ENCODE results near the gene SLC39A11. TPM values are rescaled to one million over a fixed set of nuclear protein-coding genes. Genes with fewer than 3 reads are reported as not detected.

Gene SLC39A11
- total RNA-seq, 2 experiments from 2014 or later, result 9.7 to 12.2 TPM

- peaks cover 0 to 3% of the 10 kb centered on the region in 2 experiments for H3K27me3 ChIP-seq (ENCODE audit: control insufficient read depth in 1 of 2, insufficient read depth in 2 of 2, low read length in 2 of 2)
- POLR2A ChIA-PET, result no interaction called here
- H3K36me3 Mint-ChIP-seq (ENCODE audit: low read depth), result no peaks in the 10 kb centered on the region
- H3K4me3 ChIP-seq (ENCODE audit: low read length), result no peak overlapping the region
- peaks cover 21% of the 10 kb centered on the region for H3K4me1 ChIP-seq (ENCODE audit: insufficient read depth, low read length)
- TF ChIP-seq CTCF (IDR thresholded peaks at IDR 0.05), result no peak
- DNase-seq (no peak), ATAC-seq (ENCODE audit: poor library complexity) (no peak)
- no peaks in the 10 kb centered on the region for H3K36me3 ChIP-seq (ENCODE audit: insufficient read depth, low read length)
- no peaks in the 10 kb centered on the region for H3K9me3 Mint-ChIP-seq
- H3K4me3 Mint-ChIP-seq, result no peak overlapping the region
- intact Hi-C loops (cut with DNase I, micrococcal nuclease), result no loop called here
- peaks cover 37% of the 10 kb centered on the region for H3K27me3 Mint-ChIP-seq
- CTCF ChIA-PET, result no interaction called here
- no peaks in the 10 kb centered on the region for H3K9me3 ChIP-seq (ENCODE audit: control insufficient read depth in 1 of 2, insufficient read depth in 1 of 2, low read length in 2 of 2)
- H3K27ac ChIP-seq (ENCODE audit: low read depth in 1 of 2, low read length in 2 of 2), result no peak overlapping the region
- H3K27ac Mint-ChIP-seq, result no peak overlapping the region
- H3K4me1 Mint-ChIP-seq (ENCODE audit: low read depth), result peaks cover 17% of the 10 kb centered on the region
These were observed 478.6 kb downstream of the SLC39A11 start for GRCh38 chr17:72613806-72614292.

GRCh38 chr17:72613396-72613795 is 479.1 kb downstream of the SLC39A11 start:
- no peak for ATAC-seq (ENCODE audit: poor library complexity)
- intact Hi-C loops (cut with DNase I, micrococcal nuclease), result no loop called here
- Mint-ChIP-seq H3K27me3 (peaks cover 32% of the 10 kb centered on the region), H3K4me3 (no peak overlapping the region), H3K9me3 (peaks cover 2% of the 10 kb centered on the region), H3K4me1 (ENCODE audit: low read depth) (peaks cover 13% of the 10 kb centered on the region), H3K36me3 (ENCODE audit: low read depth) (no peaks in the 10 kb centered on the region), H3K27ac (no peak overlapping the region)
- Histone ChIP-seq H3K9me3 (ENCODE audit: control insufficient read depth in 1 of 2, insufficient read depth in 1 of 2, low read length in 2 of 2) (no peaks in the 10 kb centered on the region), H3K4me1 (ENCODE audit: insufficient read depth, low read length) (peaks cover 17% of the 10 kb centered on the region), H3K27me3 (ENCODE audit: control insufficient read depth in 1 of 2, insufficient read depth in 2 of 2, low read length in 2 of 2) (peaks cover 0 to 3% of the 10 kb centered on the region in 2 experiments), H3K36me3 (ENCODE audit: insufficient read depth, low read length) (no peaks in the 10 kb centered on the region), H3K4me3 (ENCODE audit: low read length) (no peak overlapping the region), H3K27ac (ENCODE audit: low read depth in 1 of 2, low read length in 2 of 2) (no peak overlapping the region)
- CTCF ChIA-PET, result no interaction called here
- TF ChIP-seq CTCF (IDR thresholded peaks at IDR 0.05), result no peak
- DNase-seq, result no peak
- POLR2A ChIA-PET, result no interaction called here

GRCh38 chr17:72611172-72611571 is 481.3 kb downstream of the SLC39A11 start:
- H3K9me3 Mint-ChIP-seq, result peaks cover 9% of the 10 kb centered on the region
- H3K36me3 ChIP-seq (ENCODE audit: insufficient read depth, low read length), result no peaks in the 10 kb centered on the region
- no peak for DNase-seq
- peaks cover 0 to 6% of the 10 kb centered on the region in 2 experiments for H3K9me3 ChIP-seq (ENCODE audit: control insufficient read depth in 1 of 2, insufficient read depth in 1 of 2, low read length in 2 of 2)
- H3K4me1 Mint-ChIP-seq (ENCODE audit: low read depth), result no peaks in the 10 kb centered on the region
- H3K27me3 Mint-ChIP-seq, result peaks cover 32% of the 10 kb centered on the region
- no peak for ATAC-seq (ENCODE audit: poor library complexity)
- TF ChIP-seq CTCF (IDR thresholded peaks at IDR 0.05), result no peak
- H3K36me3 Mint-ChIP-seq (ENCODE audit: low read depth), result no peaks in the 10 kb centered on the region
- ChIA-PET POLR2A (no interaction called here), CTCF (no interaction called here)
- no peak overlapping the region for H3K27ac Mint-ChIP-seq
- intact Hi-C loops (cut with DNase I, micrococcal nuclease), result no loop called here
- no peak overlapping the region for H3K4me3 ChIP-seq (ENCODE audit: low read length)
- H3K4me3 Mint-ChIP-seq, result no peak overlapping the region
- H3K27me3 ChIP-seq (ENCODE audit: control insufficient read depth in 1 of 2, insufficient read depth in 2 of 2, low read length in 2 of 2), result peaks cover 0 to 3% of the 10 kb centered on the region in 2 experiments
- H3K4me1 ChIP-seq (ENCODE audit: insufficient read depth, low read length), result no peaks in the 10 kb centered on the region
- H3K27ac ChIP-seq (ENCODE audit: low read depth in 1 of 2, low read length in 2 of 2), result no peak overlapping the region
